DND-41 (cell line): Measurements from ENCODE around the gene PAN2.

Source experiments
- ATAC-seq: fragments of 200-7000 bp; cut with Tn5 transposase; 3 replicates; pipeline ENCODE4 v1.9.1; 2021; ENCODE audit warnings: low read depth; ENCODE audit not compliant: insufficient read depth
- DNase-seq: peaks from one replicate; pipeline ENCODE4 v3.0.0-alpha.2; 2020
- H2AFZ ChIP-seq: 2 replicates; pipeline ENCODE4 v1.6.0; 2012; ENCODE audit warnings: low read depth, low read length
- H3K27ac ChIP-seq: 2 replicates; pipeline ENCODE4 v1.5.1; 2012; ENCODE audit warnings: low read length, inconsistent platforms
- H3K27me3 ChIP-seq: fragments of 200-600 bp; sonication (generic); 2 replicates; pipeline ENCODE4 v1.6.0; 2012; ENCODE audit warnings: low read length, mild to moderate bottlenecking, inconsistent platforms; ENCODE audit not compliant: insufficient read depth, poor library complexity
- H3K36me3 ChIP-seq: 2 replicates; pipeline ENCODE4 v1.5.1; 2012; ENCODE audit warnings: low read length, inconsistent platforms; ENCODE audit not compliant: insufficient read depth
- H3K4me1 ChIP-seq: 2 replicates; pipeline ENCODE4 v1.5.1; 2012; ENCODE audit warnings: mild to moderate bottlenecking, low read length; ENCODE audit not compliant: insufficient read depth
- H3K4me2 ChIP-seq: 2 replicates; pipeline ENCODE4 v1.6.0; 2012; ENCODE audit warnings: mild to moderate bottlenecking, moderate library complexity, low read length, inconsistent platforms; ENCODE audit not compliant: insufficient read depth
- H3K4me3 ChIP-seq, 2 experiments: fragments of 200-600 bp in 1 of 2; shearing (Covaris generic) in 1 of 2; 2 replicates each; pipeline ENCODE4 v1.5.1; 2012 to 2016; ENCODE audit warnings: inconsistent platforms in 2 of 2, low read length in 2 of 2, mild to moderate bottlenecking in 2 of 2, low read depth in 1 of 2, moderate library complexity in 1 of 2
- H3K79me2 ChIP-seq: 2 replicates; pipeline ENCODE4 v1.6.0; 2012; ENCODE audit warnings: low read length, inconsistent platforms; ENCODE audit not compliant: insufficient read depth
- H3K9ac ChIP-seq: 2 replicates; pipeline ENCODE4 v1.6.0; 2012; ENCODE audit warnings: low read depth, mild to moderate bottlenecking, inconsistent platforms, low read length, moderate library complexity
- H3K9me3 ChIP-seq: 2 replicates; pipeline ENCODE4 v1.5.1; 2012; ENCODE audit warnings: low read length, moderate library complexity, mild to moderate bottlenecking, inconsistent platforms; ENCODE audit not compliant: insufficient read depth, severe bottlenecking
- H4K20me1 ChIP-seq: 2 replicates; pipeline ENCODE4 v1.6.0; 2012; ENCODE audit warnings: low read length; ENCODE audit not compliant: insufficient read depth
- CTCF ChIP-seq: IDR thresholded peaks from 2 replicates; pipeline ENCODE4 v1.5.1; 2012; ENCODE audit warnings: borderline replicate concordance, low read length, moderate library complexity, mild to moderate bottlenecking; ENCODE audit not compliant: poor library complexity, severe bottlenecking; ENCODE audit errors: extremely low read depth
- EZH2 ChIP-seq: IDR thresholded peaks from 3 replicates; pipeline ENCODE4 v1.6.1; 2012; ENCODE audit warnings: borderline replicate concordance, low read depth, mild to moderate bottlenecking, moderate library complexity, low read length, inconsistent platforms; ENCODE audit not compliant: severe bottlenecking

The PAN2 gene

GRCh38 chr12:56298828-56299227, 35.0 kb downstream of the PAN2 start:
- no peak for ATAC-seq
- H3K9ac ChIP-seq: peak overlapping the region; percentile 84

GRCh38 chr12:56297400-56297799, 36.4 kb downstream of the PAN2 start:
- peaks cover 24% of the 10 kb centered on the region; the same call in 1 of the 2 replicates for H4K20me1 ChIP-seq
- H3K4me1 ChIP-seq: peaks cover 56% of the 10 kb centered on the region
- H3K9me3 ChIP-seq: no peaks in the 10 kb centered on the region
- peaks cover 91% of the 10 kb centered on the region for H3K79me2 ChIP-seq
- H3K36me3 ChIP-seq: peaks cover 44% of the 10 kb centered on the region
- no peak for ATAC-seq
- H3K9ac ChIP-seq: no peak overlapping the region
- no peaks in the 10 kb centered on the region for H3K27me3 ChIP-seq
- no peak overlapping the region for H3K4me3 ChIP-seq
- TF ChIP-seq CTCF: no peak
- TF ChIP-seq EZH2: no peak
- H3K27ac ChIP-seq: no peak overlapping the region
- no peak for DNase-seq
- peak overlapping the region; percentile 80; the same call in 1 of the 2 replicates for H3K4me2 ChIP-seq
- H2AFZ ChIP-seq: no peak overlapping the region

More at GRCh38 chr12:56298828-56299227, 35.0 kb downstream of the PAN2 start:
- DNase-seq: peak; percentile 20
- peaks cover 78% of the 10 kb centered on the region for H3K79me2 ChIP-seq
- H3K36me3 ChIP-seq: peaks cover 36% of the 10 kb centered on the region
- peak overlapping the region; percentile 75 to 91; a peak in 3 of 4 replicates for H3K4me3 ChIP-seq
- H4K20me1 ChIP-seq: peaks cover 23% of the 10 kb centered on the region; the same call in 1 of the 2 replicates
- no peaks in the 10 kb centered on the region for H3K9me3 ChIP-seq
- peak overlapping the region; percentile 80 for H3K4me2 ChIP-seq
- H3K27me3 ChIP-seq: no peaks in the 10 kb centered on the region
- peaks cover 56% of the 10 kb centered on the region for H3K4me1 ChIP-seq
- peak overlapping the region; percentile 69 for H3K27ac ChIP-seq
- TF ChIP-seq EZH2 (no peak), CTCF (no peak)
- H2AFZ ChIP-seq: no peak overlapping the region

- ATAC-seq (no peak), DNase-seq (no peak)
- H3K27me3 ChIP-seq: no peaks in the 10 kb centered on the region
- peaks cover 46% of the 10 kb centered on the region for H3K36me3 ChIP-seq
- no peak overlapping the region for H3K9ac ChIP-seq
- no peak overlapping the region for H3K27ac ChIP-seq
- peaks cover 45% of the 10 kb centered on the region for H3K4me1 ChIP-seq
- H4K20me1 ChIP-seq: peaks cover 35% of the 10 kb centered on the region; the same call in 1 of the 2 replicates
- TF ChIP-seq CTCF (no peak), EZH2 (no peak)
- peaks cover 93% of the 10 kb centered on the region for H3K79me2 ChIP-seq
- no peaks in the 10 kb centered on the region for H3K9me3 ChIP-seq
- H2AFZ ChIP-seq: no peak overlapping the region
- no peak overlapping the region for H3K4me3 ChIP-seq
- H3K4me2 ChIP-seq: peak overlapping the region; percentile 19; the same call in 1 of the 2 replicates
Observed at GRCh38 chr12:56296295-56296694, 37.5 kb downstream of the PAN2 start.

GRCh38 chr12:56293795-56294194, 40.0 kb downstream of the PAN2 start:
- H3K4me1 ChIP-seq: peaks cover 30% of the 10 kb centered on the region
- H3K27ac ChIP-seq: no peak overlapping the region
- H3K9me3 ChIP-seq: no peaks in the 10 kb centered on the region
- no peak overlapping the region for H2AFZ ChIP-seq
- ATAC-seq (no peak), DNase-seq (no peak)
- no peak overlapping the region for H3K9ac ChIP-seq
- peaks cover 31% of the 10 kb centered on the region; the same call in 1 of the 2 replicates for H4K20me1 ChIP-seq
- H3K4me3 ChIP-seq: no peak overlapping the region
- H3K27me3 ChIP-seq: no peaks in the 10 kb centered on the region
- H3K79me2 ChIP-seq: peaks cover 96% of the 10 kb centered on the region
- no peak overlapping the region for H3K4me2 ChIP-seq
- no peak for TF ChIP-seq EZH2
- no peak for TF ChIP-seq CTCF
- peaks cover 62% of the 10 kb centered on the region for H3K36me3 ChIP-seq
